GM12892 (cell line): ENCODE measurements around the gene EEA1.

ENCODE experiments used
- POLR2A ChIP-seq: IDR thresholded peaks from 2 replicates; pipeline ENCODE4 v1.6.1; 2011; ENCODE audit warnings: low read depth, low read length, control low read depth
- POLR2AphosphoS5 ChIP-seq: IDR thresholded peaks from 2 replicates; pipeline ENCODE4 v1.6.1; 2011; ENCODE audit warnings: low read depth, low read length, control low read depth
- TAF1 ChIP-seq: IDR thresholded peaks from 2 replicates; pipeline ENCODE4 v1.6.1; 2011; ENCODE audit warnings: low read depth, mild to moderate bottlenecking, control low read depth, low read length, borderline replicate concordance

DNA sequence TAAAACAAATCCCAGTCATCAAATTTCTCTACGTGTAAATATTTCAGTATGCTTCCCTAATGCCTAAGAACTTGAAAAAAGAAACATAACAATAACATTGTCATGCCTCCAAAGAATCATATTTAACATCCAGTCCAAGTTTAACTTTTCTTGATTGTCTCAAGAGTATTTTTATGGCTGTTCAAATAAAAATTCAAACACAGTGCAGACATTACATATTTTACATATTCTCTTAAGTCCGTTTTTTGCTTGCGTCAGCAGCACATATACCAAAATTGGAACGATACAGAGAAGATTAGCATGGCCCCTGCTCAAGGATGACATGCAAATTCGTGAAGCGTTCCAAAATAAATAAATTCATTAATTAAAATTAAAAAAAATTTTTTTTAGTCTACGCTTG lies 23.3 kb upstream of the EEA1 start:
- TF ChIP-seq POLR2AphosphoS5 (no peak), POLR2A (no peak), TAF1 (no peak)
